GM18498 (cell line): Measurements from ENCODE around the gene SNRPA1.
"Not testable (repeated sequence)": the region's sequence is repeated elsewhere in the genome, so short reads cannot be mapped to it uniquely, and the experiment has no call there.

ENCODE experiments used
- ATAC-seq: cut with Tn5 transposase; IDR thresholded peaks from one replicate; pipeline ENCODE4 v1.9.1; 2021; ENCODE audit warnings: mild to moderate bottlenecking, moderate library complexity; ENCODE audit not compliant: unreplicated experiment

SNRPA1 gene

DNA sequence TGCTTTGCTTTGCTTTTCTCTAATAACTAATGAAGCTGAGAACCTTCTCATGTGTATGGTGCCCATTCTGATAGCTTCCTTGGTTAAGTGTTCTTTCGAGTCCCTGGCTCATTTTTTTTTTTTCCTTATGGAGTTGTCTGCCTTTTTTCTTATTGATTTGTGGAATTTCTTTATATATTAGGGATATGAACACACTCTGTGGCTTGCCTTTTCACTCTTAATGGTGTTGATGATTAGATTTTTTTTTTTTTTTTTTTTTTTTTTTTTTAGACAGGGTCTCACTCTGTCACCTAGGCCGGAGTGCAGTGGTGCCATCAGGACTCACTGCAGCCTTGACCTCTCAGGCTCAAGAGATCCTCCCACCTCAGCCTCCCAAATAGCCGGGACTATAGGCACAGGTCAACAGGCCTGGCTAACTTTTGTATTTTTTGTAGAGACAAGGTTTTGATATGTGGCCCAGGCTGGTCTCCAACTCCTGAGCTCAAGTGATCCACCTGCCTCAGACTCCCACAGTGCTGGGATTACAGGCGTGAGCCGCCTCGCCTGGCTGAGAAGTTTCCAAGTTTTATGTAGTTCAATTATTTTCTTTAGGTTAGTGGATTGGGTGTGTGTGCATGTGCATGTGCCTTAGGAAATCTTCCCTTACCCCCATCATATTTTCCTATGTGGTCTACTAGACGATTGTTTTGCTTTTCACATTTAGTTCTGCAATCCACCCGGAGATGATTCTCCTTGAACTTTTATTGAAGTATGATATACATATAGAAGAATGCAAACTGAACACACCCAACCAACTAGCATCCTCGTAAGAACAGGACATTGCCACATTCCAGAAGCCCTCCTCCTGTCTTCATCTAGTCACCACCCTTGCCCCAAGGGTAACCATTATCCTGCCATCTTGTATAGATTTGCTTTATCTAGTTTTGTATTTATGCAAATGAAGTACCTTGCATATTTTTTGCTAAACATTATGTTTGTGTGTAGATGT, 1.7 kb upstream of the SNRPA1 start:
- no peak for ATAC-seq

DNA sequence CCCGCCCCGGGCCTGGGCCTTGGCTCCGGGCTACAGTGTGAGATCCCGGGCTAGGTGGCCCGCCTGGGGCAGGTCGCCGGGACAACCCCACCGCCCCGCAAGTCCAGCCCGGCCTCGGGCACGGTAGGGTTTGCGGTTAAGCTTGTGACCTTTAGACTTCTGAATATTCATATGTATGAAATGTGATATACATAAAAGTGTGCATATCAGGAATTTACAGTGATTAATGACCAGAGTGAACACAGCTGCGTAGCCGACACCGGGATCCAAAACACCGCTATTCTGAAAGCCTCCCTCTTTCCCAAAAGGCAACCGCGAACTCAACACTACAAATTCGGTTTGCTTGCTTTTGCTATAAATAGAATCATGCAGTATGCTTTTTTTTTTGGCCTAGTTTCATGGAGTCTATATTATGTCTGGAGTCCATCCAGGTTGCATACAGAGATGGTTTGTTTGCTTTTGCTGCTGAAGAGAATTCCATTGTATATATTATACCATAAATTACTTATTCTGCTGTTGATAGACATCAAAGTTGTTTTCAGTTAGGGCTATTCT, 636 bp upstream of the SNRPA1 start:
- no peak for ATAC-seq

- no peak for ATAC-seq
These were observed 1.9 kb downstream of the SNRPA1 start for GRCh38 chr15:101293122-101293521.

GRCh38 chr15:101288905-101289513, 6.0 kb downstream of the SNRPA1 start:
- ATAC-seq: no peak

DNA sequence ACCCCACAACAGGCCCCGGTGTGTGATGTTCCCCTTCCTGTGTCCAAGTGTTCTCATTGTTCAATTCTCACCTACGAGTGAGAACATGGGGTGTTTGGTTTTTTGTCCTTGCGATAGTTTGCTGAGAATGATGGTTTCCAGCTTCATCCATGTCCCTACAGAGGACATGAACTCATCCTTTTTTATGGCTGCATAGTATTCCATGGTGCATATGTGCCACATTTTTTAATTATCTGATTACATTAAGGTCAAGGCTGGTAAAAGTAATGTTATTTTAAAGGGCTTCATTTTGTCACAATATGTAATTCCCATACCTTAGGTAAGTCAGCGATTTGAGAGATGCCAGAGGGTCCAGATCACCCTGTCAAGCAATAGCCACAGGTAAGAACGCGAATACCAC, 7.7 kb downstream of the SNRPA1 start:
- ATAC-seq: not testable (repeated sequence)

GRCh38 chr15:101286471-101287114, 8.5 kb downstream of the SNRPA1 start:
- no peak for ATAC-seq

- no peak for ATAC-seq
These were observed 11.1 kb downstream of the SNRPA1 start for GRCh38 chr15:101283931-101284330.

DNA sequence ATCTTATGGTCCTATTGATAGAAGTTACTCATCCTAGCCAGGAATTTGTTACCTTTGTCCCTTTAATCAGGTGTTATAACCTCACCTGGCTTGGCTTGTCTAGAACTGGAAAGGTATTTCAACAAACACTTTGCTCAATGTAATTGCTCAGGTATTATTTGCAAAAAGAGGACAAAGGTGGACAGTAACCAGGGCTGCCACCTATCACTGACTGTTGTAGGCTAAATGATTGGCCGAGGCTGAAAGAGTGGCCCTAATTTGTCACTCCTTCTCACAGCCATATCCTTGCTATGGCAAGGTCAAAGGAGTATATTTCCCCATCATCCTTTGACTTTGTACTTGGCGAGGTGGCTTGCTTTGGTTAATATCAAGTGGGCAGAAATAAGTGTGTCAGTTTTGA, 15.0 kb downstream of the SNRPA1 start:
- no peak for ATAC-seq

- ATAC-seq: no peak
These were observed 17.0 kb downstream of the SNRPA1 start for GRCh38 chr15:101277943-101278564.

GRCh38 chr15:101277038-101277822, 17.8 kb downstream of the SNRPA1 start, which contains the start of gene SELENOS:
Gene SELENOS, minus strand, starts transcription at chr15:101277485. Its CDS starts 68 bp downstream, at chr15:101277417.
- ATAC-seq: peak; percentile 93

DNA sequence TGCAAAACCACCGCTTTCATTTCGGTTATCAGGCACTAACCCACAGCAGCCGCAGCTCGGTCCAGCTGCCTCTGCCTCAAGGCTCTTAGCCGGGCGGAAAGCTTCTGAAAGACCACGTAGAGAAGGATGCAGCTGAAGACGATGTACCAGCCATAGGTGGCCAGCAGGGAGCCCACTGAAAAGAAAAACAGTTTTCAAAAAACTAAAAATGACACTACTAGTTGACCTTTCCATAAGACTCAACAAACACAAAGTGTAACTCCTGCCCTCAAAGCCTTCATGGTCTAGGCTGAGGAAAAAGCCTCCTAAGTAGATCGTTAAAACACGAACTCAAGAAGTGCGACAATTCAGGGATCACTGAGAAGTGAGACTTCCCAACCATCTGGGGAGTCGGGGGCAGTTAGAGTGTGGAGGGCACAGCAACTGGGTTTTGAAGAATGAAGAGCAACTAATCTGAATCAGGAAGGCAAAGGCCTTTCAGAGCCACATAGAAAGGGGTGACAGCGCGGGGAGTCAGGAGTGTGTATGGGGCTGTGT, 18.5 kb downstream of the SNRPA1 start:
- peak; percentile 28 for ATAC-seq

GRCh38 chr15:101275018-101275417, 20.0 kb downstream of the SNRPA1 start:
- peak; percentile 39 for ATAC-seq

DNA sequence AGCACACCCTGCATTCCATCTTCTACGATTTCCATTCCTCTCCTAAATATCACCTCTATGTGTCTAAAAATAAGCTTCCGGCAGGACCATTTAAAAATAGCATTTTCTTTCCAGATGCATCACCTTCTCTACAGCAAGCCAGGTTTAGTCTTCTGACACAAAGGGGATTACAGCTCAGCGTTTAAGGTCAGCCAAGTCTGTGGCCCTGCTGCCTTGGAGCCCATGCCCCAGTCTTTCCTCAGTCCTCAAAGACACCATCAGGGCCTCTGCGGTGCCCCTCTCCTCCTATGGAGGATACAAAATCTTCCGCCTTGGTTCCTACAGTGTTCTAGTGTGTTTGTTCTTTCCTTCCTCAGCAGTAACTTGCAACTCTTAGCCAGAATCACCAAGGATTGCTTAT, 21.5 kb downstream of the SNRPA1 start:
- no peak for ATAC-seq

DNA sequence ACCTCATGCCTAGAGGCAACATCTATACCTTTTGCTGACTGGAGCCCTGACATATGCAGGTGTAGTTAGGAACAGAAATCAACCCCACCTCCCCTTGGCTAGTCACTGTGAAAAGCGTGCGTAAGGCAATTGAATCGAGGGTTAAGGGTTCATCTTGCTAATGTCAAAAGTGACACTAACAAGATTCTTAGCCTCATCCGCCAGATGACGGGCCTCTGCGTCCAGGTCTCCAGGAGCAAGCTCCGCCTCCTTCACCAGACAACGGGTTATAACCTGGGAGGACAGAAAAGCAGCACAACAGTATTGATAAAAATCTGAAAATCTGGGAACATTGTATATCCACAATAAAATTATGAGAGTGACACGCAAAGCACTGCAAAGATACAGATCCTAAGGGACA, 22.5 kb downstream of the SNRPA1 start:
- no peak for ATAC-seq

- ATAC-seq: no peak
These were observed 25.4 kb downstream of the SNRPA1 start for GRCh38 chr15:101269479-101270223.

DNA sequence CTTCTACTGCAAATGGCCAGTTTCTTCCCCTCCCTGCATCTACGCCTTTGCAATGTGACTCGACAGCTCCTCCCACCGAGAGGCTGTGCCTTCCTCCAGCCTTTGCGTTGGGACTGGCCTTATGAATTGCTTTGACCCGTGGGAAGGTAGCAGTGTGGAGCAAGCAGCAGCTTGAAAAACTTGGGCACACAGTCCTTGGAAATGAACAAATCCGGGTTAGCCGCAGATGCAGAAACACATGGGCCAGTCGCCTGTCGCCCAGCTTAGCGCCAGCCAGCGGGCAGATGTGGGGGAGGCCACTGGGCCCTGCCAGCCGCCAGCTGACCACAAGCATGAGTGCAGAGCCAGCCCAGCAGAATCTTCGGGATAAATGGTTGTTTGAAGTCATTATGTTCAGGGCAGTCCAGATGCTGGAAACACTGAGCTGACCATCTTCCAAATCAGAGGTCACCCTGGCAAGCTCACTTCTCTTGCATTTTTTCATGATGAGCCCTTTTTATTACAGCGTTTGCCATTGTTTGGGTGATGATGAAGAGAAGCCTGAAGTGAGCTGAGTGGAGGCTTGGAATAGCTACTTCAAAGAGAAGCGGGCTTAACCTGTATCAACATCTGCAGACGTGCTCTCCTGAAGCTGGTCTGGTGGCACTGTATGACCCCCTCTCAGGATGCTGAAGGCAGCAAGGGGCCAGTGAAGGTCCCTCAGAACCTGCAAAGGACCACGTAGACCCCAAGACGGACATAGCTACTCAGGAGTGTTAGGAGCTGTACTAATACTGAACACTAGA, 27.5 kb downstream of the SNRPA1 start:
- ATAC-seq: no peak

DNA sequence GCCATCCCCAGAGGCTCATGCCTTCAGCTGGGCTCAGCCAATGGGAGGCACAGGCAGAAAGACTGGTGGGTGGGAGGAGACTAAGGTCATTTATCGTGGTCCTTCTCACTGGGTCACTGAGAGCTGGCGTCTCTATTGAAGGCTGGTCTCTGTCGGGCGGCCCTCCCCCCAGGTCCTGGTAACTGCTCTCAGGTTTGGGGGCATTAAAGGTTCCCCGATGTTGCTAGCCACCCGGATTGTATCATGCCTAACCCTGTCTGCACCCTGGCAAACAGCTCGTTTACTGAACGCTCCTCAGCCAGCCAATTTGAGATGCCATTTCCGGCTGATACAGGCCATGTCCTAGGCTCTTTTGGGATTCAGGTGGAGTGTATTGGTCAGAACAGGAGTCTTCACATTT, 28.3 kb downstream of the SNRPA1 start:
- no peak for ATAC-seq

DNA sequence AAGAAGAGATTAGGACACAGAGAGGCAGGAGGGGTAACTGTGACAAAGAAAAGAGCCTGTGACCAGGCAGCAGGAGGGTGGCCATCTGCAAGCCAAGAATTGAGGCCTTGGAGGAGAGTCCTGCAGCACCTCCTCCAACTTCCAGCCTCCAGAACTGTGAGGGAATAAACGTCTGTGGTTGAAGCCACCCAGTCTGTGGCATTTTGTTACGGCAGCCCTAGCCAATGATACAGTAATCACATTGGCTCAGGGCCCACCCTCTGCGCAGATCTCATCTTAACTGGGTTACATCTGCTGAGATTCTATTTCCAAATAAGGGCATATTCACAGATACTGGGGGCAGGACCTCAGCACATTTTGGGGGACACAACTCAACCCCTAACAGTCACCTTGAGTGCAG, 29.0 kb downstream of the SNRPA1 start:
- no peak for ATAC-seq
